Stimulated activated effector memory CD8-positive, alpha-beta T cell treated with anti-CD3 and anti-CD28 coated beads, Interleukin-12 subunit alpha, Interleukin-12 subunit beta, amount 100 ng/mL, for 72 hours (primary cell): ENCODE data around the gene CFAP99.

ENCODE experiments used
- ATAC-seq: fragments of 150-1000 bp; cut with Tn5 transposase; 2 replicates; pipeline ENCODE4 v1.10.0; 2021
- DNase-seq, 2 donors: peaks; one replicate each; pipeline ENCODE4 v3.0.0; 2021 to 2022; ENCODE audit warnings: low spot score in 2 of 2
- H3K27ac Mint-ChIP-seq: one replicate; pipeline ENCODE4 v1.8.0; 2022; ENCODE audit warnings: mild to moderate bottlenecking, mixed read lengths
- H3K36me3 Mint-ChIP-seq: one replicate; pipeline ENCODE4 v1.8.0; 2022; ENCODE audit warnings: mild to moderate bottlenecking, mixed read lengths
- H3K4me1 Mint-ChIP-seq: one replicate; pipeline ENCODE4 v1.8.0; 2022; ENCODE audit warnings: mixed read lengths
- H3K4me3 Mint-ChIP-seq: one replicate; pipeline ENCODE4 v1.8.0; 2022; ENCODE audit warnings: mild to moderate bottlenecking, mixed read lengths
- H3K9me3 Mint-ChIP-seq: one replicate; pipeline ENCODE4 v1.8.0; 2022; ENCODE audit warnings: mixed read lengths

Gene CFAP99

GRCh38 chr4:2386717-2387116 lies 32.0 kb upstream of the CFAP99 start:
- no peak overlapping the region for H3K27ac Mint-ChIP-seq
- ATAC-seq = no peak
- no peaks in the 10 kb centered on the region for H3K9me3 Mint-ChIP-seq
- H3K4me1 Mint-ChIP-seq = peaks cover 56% of the 10 kb centered on the region
- H3K4me3 Mint-ChIP-seq = no peak overlapping the region
- DNase-seq = no peak
- H3K36me3 Mint-ChIP-seq = peaks cover 11% of the 10 kb centered on the region

GRCh38 chr4:2387218-2387617 lies 31.5 kb upstream of the CFAP99 start:
- Mint-ChIP-seq H3K9me3 (no peaks in the 10 kb centered on the region), H3K27ac (no peak overlapping the region), H3K4me1 (peaks cover 56% of the 10 kb centered on the region), H3K36me3 (peaks cover 11% of the 10 kb centered on the region), H3K4me3 (no peak overlapping the region)
- ATAC-seq = no peak
- no peak for DNase-seq

GRCh38 chr4:2387829-2388228 lies 30.9 kb upstream of the CFAP99 start:
- Mint-ChIP-seq H3K4me3 (no peak overlapping the region), H3K9me3 (no peaks in the 10 kb centered on the region), H3K27ac (no peak overlapping the region), H3K4me1 (peaks cover 53% of the 10 kb centered on the region), H3K36me3 (peaks cover 11% of the 10 kb centered on the region)
- ATAC-seq = no peak
- no peak for DNase-seq

GRCh38 chr4:2388429-2389182 lies 30.1 kb upstream of the CFAP99 start:
- peak overlapping the region; percentile 48 for H3K27ac Mint-ChIP-seq
- peaks cover 53% of the 10 kb centered on the region for H3K4me1 Mint-ChIP-seq
- no peak overlapping the region for H3K4me3 Mint-ChIP-seq
- no peak for DNase-seq
- no peaks in the 10 kb centered on the region for H3K9me3 Mint-ChIP-seq
- H3K36me3 Mint-ChIP-seq = peaks cover 8% of the 10 kb centered on the region
- ATAC-seq = no peak

- Mint-ChIP-seq H3K4me1 (peaks cover 61% of the 10 kb centered on the region), H3K4me3 (no peak overlapping the region), H3K36me3 (peaks cover 15% of the 10 kb centered on the region), H3K27ac (no peak overlapping the region), H3K9me3 (no peaks in the 10 kb centered on the region)
- ATAC-seq (no peak), DNase-seq (no peak)
Measured at GRCh38 chr4:2389691-2390090, 29.1 kb upstream of the CFAP99 start.

GRCh38 chr4:2390146-2390545 lies 28.6 kb upstream of the CFAP99 start:
- H3K9me3 Mint-ChIP-seq = no peaks in the 10 kb centered on the region
- no peak for ATAC-seq
- H3K27ac Mint-ChIP-seq = no peak overlapping the region
- H3K4me3 Mint-ChIP-seq = no peak overlapping the region
- H3K36me3 Mint-ChIP-seq = peaks cover 15% of the 10 kb centered on the region
- DNase-seq = no peak
- H3K4me1 Mint-ChIP-seq = peaks cover 66% of the 10 kb centered on the region

- DNase-seq (no peak), ATAC-seq (no peak)
- Mint-ChIP-seq H3K4me3 (no peak overlapping the region), H3K9me3 (no peaks in the 10 kb centered on the region), H3K27ac (peak overlapping the region; percentile 16), H3K36me3 (peaks cover 15% of the 10 kb centered on the region), H3K4me1 (peaks cover 65% of the 10 kb centered on the region)
Measured at GRCh38 chr4:2390784-2391421, 27.9 kb upstream of the CFAP99 start.

GRCh38 chr4:2393353-2394270 lies 25.1 kb upstream of the CFAP99 start:
- DNase-seq (no peak), ATAC-seq (peak; percentile 44)
- peaks cover 16% of the 10 kb centered on the region for H3K36me3 Mint-ChIP-seq
- H3K27ac Mint-ChIP-seq = peak overlapping the region; percentile 76
- H3K4me3 Mint-ChIP-seq = no peak overlapping the region
- H3K4me1 Mint-ChIP-seq = peaks cover 70% of the 10 kb centered on the region
- no peaks in the 10 kb centered on the region for H3K9me3 Mint-ChIP-seq

GRCh38 chr4:2394528-2394927 lies 24.2 kb upstream of the CFAP99 start:
- Mint-ChIP-seq H3K4me3 (no peak overlapping the region), H3K9me3 (no peaks in the 10 kb centered on the region), H3K36me3 (peaks cover 16% of the 10 kb centered on the region), H3K27ac (peak overlapping the region; percentile 76), H3K4me1 (peaks cover 72% of the 10 kb centered on the region)
- DNase-seq = no peak
- no peak for ATAC-seq

GRCh38 chr4:2395038-2395437 lies 23.7 kb upstream of the CFAP99 start:
- no peak overlapping the region for H3K4me3 Mint-ChIP-seq

GRCh38 chr4:2395584-2395983 lies 23.2 kb upstream of the CFAP99 start:
- Mint-ChIP-seq H3K27ac (no peak overlapping the region), H3K4me1 (peaks cover 70% of the 10 kb centered on the region), H3K36me3 (peaks cover 16% of the 10 kb centered on the region), H3K9me3 (no peaks in the 10 kb centered on the region), H3K4me3 (no peak overlapping the region)
- ATAC-seq (no peak), DNase-seq (no peak)

More at GRCh38 chr4:2395038-2395437, 23.7 kb upstream of the CFAP99 start:
- peak overlapping the region; percentile 32 for H3K27ac Mint-ChIP-seq
- peaks cover 69% of the 10 kb centered on the region for H3K4me1 Mint-ChIP-seq
- peaks cover 16% of the 10 kb centered on the region for H3K36me3 Mint-ChIP-seq
- H3K9me3 Mint-ChIP-seq = no peaks in the 10 kb centered on the region
- no peak for ATAC-seq
- no peak for DNase-seq

GRCh38 chr4:2396781-2397368 lies 21.9 kb upstream of the CFAP99 start:
- Mint-ChIP-seq H3K36me3 (peaks cover 16% of the 10 kb centered on the region), H3K9me3 (no peaks in the 10 kb centered on the region), H3K4me1 (peaks cover 73% of the 10 kb centered on the region), H3K27ac (no peak overlapping the region), H3K4me3 (no peak overlapping the region)
- DNase-seq = no peak
- no peak for ATAC-seq

GRCh38 chr4:2397596-2398379 lies 21.0 kb upstream of the CFAP99 start:
- no peak overlapping the region for H3K4me3 Mint-ChIP-seq
- H3K4me1 Mint-ChIP-seq = peaks cover 80% of the 10 kb centered on the region
- peak overlapping the region; percentile 54 for H3K27ac Mint-ChIP-seq
- peaks cover 16% of the 10 kb centered on the region for H3K36me3 Mint-ChIP-seq
- DNase-seq (no peak), ATAC-seq (no peak)
- H3K9me3 Mint-ChIP-seq = no peaks in the 10 kb centered on the region

GRCh38 chr4:2399216-2399615 lies 19.5 kb upstream of the CFAP99 start:
- H3K27ac Mint-ChIP-seq = no peak overlapping the region
- H3K36me3 Mint-ChIP-seq = peaks cover 8% of the 10 kb centered on the region
- no peak overlapping the region for H3K4me3 Mint-ChIP-seq
- DNase-seq = no peak
- H3K9me3 Mint-ChIP-seq = no peaks in the 10 kb centered on the region
- H3K4me1 Mint-ChIP-seq = peaks cover 75% of the 10 kb centered on the region
- ATAC-seq = no peak
